Coronary artery (tissue), 2 donors: Measurements from ENCODE around the gene FRAS1.
"Not testable (repeated sequence)": the region's sequence is repeated elsewhere in the genome, so short reads cannot be mapped to it uniquely, and the experiment has no call there.

Source experiments
- DNase-seq: peaks from one replicate; pipeline ENCODE4 v3.0.0-alpha.2; 2017; ENCODE audit warnings: low spot score
- H3K27ac ChIP-seq, 2 donors: fragments of 200-600 bp; sonication (generic); one replicate each; pipeline ENCODE4 v1.5.1; 2016 to 2019
- H3K4me3 ChIP-seq: fragments of 200-600 bp; sonication (generic); 2 replicates; pipeline ENCODE4 v1.5.1; 2016; ENCODE audit warnings: mild to moderate bottlenecking, moderate library complexity
- CTCF ChIP-seq: fragments of 200-600 bp; sonication (generic); IDR thresholded peaks from one replicate; pipeline ENCODE4 v1.5.1; 2019; ENCODE audit warnings: antibody characterized with exemption

Gene FRAS1

GRCh38 chr4:78481180-78481579, 424.1 kb downstream of the FRAS1 start:
- Histone ChIP-seq H3K27ac (no peak overlapping the region), H3K4me3 (no peak overlapping the region)
- DNase-seq = no peak

GRCh38 chr4:78482281-78482680, 425.2 kb downstream of the FRAS1 start:
- no peak for DNase-seq
- no peak for TF ChIP-seq CTCF
- Histone ChIP-seq H3K4me3 (no peak overlapping the region), H3K27ac (no peak overlapping the region)

More at GRCh38 chr4:78481180-78481579, 424.1 kb downstream of the FRAS1 start:
- no peak for TF ChIP-seq CTCF

- TF ChIP-seq CTCF = no peak
- DNase-seq = no peak
- Histone ChIP-seq H3K4me3 (no peak overlapping the region), H3K27ac (no peak overlapping the region)
Observed at GRCh38 chr4:78483811-78484210, 426.7 kb downstream of the FRAS1 start.

GRCh38 chr4:78484574-78484973, 427.5 kb downstream of the FRAS1 start:
- no peak for TF ChIP-seq CTCF
- Histone ChIP-seq H3K27ac (no peak overlapping the region), H3K4me3 (no peak overlapping the region)
- DNase-seq = no peak

DNA sequence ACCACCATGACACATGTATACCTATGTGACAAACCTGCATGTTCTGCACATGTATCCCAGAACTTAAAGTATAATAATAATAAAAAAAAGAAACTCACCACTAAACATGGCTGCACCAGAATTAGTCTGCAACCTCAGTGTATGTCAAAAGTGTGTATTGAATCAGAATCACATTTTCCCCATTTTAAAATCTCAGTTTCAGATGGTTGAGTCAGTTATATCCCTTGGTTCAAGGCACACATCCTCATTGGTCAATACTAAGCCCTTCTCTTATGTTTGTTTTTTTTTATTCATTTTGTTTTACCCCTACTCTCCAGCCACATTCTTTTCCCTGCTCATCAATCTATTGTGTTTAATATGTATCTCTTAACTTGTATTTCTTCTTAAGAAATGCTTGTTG, 436.6 kb downstream of the FRAS1 start:
- no peak for DNase-seq
- Histone ChIP-seq H3K27ac (no peak overlapping the region), H3K4me3 (no peak overlapping the region)
- TF ChIP-seq CTCF = no peak

DNA sequence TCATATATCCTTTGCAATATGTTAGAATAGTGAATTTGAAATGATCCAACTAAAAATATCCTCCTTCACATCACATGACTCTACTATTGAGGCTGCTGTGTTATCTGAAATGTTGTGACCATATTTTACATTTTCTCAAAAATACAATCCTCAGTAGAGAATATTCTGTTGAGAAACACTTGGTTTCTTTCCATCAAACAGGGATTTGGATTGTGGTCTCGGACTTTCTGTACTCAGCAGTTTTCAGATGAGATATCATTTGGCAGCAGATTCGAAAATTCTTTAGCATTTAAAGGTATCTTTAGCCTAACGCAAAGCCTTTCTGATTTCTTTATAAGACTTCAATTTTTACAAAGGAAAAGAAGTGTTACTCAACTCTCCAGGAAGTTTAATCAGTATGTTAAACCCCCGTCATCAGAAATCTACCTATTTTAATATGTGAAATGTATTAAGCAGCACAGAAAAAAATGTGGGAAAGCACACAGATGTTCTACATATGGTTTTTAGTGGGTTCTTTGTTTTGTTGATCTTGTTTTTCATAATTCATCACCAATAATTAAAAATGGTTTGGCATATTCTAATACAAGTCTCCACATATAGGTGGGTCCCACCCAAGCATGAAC, 439.0 kb downstream of the FRAS1 start:
- no peak for TF ChIP-seq CTCF
- no peak overlapping the region for H3K27ac ChIP-seq
- H3K4me3 ChIP-seq = no peak overlapping the region
- no peak for DNase-seq

DNA sequence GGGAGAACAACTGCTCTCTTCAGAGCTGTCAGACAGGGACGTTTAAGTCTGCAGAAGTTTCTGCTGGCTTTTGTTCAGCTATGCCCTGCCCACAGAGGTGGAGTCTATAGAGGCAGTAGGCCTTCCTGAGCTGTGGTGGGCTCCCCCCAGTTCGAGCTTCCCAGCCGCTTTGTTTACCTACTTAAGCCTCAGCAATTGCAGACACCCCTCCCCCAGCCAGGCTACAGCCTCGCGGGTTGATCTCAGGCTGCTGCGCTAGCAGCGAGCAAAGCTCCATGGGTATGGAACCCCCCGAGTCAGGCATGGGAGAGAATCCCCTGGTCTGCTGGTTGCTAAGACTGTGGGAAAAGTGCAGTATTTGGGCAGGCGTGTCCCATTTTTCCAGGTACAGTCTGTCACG, 449.1 kb downstream of the FRAS1 start:
- not testable (repeated sequence) for H3K27ac ChIP-seq, DNase-seq, H3K4me3 ChIP-seq
